SK-N-SH treated with all-trans-retinoic acid at 6 μM for 48 hours (cell line): ENCODE results near the gene SAP25.

Experiments used
- SNAI2 ChIP-seq: fragments of 250-450 bp; sonication (Bioruptor Pico); IDR thresholded peaks from 2 replicates; pipeline ENCODE4 v1.5.0; 2020; ENCODE audit warnings: mild to moderate bottlenecking, moderate library complexity
- ZFP3 ChIP-seq: fragments of 250-450 bp; sonication (Bioruptor Pico); IDR thresholded peaks from 2 replicates; pipeline ENCODE4 v1.5.0; 2020; ENCODE audit warnings: mild to moderate bottlenecking, moderate library complexity
- ZNF8 ChIP-seq: fragments of 450-650 bp; formaldehyde crosslinking; IDR thresholded peaks from 2 replicates; pipeline ENCODE4 v1.5.0; 2020; ENCODE audit warnings: mild to moderate bottlenecking, moderate library complexity

- TF ChIP-seq SNAI2 (CRISPR knock-in tag) (no peak), ZNF8 (no peak), ZFP3 (CRISPR knock-in tag) (no peak)
Observed at GRCh38 chr7:100613412-100614175, 39.9 kb upstream of the SAP25 start.
